Inferior parietal cortex (tissue), 1 donor: Measurements from ENCODE around the gene TMSB4X.
"Not testable (repeated sequence)": the region's sequence is repeated elsewhere in the genome, so short reads cannot be mapped to it uniquely, and the experiment has no call there.

Source experiments
- DNase-seq: peaks from one replicate; pipeline ENCODE4 v3.0.0-alpha.2; 2016; ENCODE audit errors: extremely low spot score

The TMSB4X gene

GRCh38 chrX:12996934-12997435 is 22.1 kb downstream of the TMSB4X start:
- no peak for DNase-seq

- peak; percentile 64 for DNase-seq
Observed at GRCh38 chrX:12997906-12998687, 23.2 kb downstream of the TMSB4X start.

- DNase-seq, result no peak
Observed at GRCh38 chrX:12999422-12999821, 24.5 kb downstream of the TMSB4X start.

DNA sequence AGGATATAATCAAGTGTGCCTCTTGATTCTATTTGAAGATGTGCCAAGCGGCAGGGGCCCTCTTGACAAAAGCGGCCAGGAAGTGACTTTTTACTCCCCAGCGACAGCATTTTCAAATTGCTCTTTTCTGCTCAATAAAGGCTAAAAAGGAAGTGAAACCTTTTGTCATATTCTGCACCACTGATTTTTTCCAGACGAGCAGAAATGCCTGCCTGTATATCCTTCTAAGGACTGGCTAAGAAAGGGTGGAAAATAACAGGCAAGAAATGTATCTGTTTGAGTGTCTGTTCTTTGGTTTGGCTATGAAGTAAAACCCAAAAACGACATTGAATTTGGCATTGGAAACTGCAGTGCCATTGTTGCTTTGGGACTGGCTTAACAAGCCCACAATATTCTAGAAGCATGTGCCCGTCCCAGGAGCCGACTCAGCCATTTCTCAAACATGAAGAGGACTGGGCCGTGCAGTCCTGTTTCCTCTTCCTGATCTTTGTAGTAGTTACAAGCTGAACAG is 25.4 kb downstream of the TMSB4X start:
- no peak for DNase-seq

GRCh38 chrX:13001097-13001496 is 26.2 kb downstream of the TMSB4X start:
- DNase-seq, result no peak

DNA sequence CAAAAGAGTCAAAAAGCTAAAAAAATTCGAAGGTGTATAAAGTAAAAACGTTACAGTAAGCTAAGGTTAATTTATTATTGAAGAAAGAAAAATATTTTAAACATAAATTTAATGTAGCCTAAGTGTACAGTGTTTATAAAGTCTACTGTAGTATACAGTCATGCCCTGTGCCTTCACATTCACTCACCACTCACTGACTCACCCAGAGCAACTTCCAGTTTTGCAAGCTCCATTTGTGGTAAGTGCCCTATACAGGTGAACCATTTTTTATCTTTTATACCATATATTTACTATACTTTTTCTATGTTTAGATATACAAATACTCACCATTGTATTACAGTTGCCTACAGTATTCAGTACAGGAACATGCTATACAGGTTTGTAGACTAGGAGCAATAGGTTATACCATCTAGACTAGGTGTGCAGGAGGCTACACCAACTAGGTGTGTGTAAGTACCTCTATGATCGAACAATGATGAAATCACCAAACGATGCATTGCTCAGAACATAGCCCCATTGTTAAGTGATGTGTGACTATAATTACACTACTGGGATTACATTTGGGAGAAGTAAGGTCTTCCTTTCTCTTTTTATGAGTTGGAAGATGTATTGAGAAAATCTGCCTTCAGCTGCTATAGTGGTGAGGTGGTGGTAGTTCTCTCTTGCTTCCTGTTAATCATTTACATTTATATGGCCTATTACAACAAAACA is 27.2 kb downstream of the TMSB4X start:
- no peak for DNase-seq

GRCh38 chrX:13005661-13006473 is 31.0 kb downstream of the TMSB4X start:
- DNase-seq, result no peak

- DNase-seq, result no peak
Observed at GRCh38 chrX:13007519-13008188, 32.7 kb downstream of the TMSB4X start.

DNA sequence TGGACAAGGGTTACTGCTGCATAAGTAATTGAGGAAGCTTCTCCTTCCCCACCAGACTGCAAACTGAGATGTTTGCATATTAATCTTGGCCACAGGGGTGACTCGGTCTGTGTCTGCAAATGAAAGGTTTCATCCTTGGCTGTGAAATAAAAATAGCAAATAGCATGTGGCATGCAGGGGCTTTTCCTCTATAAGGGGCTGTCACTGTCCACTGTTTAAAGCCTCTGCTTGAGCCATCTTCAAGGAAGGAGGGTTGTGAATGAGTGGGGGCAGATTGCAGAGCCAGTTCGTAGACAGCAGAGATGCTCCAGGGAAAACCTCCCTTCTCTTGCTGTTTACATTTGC is 33.3 kb downstream of the TMSB4X start:
- DNase-seq, result no peak

GRCh38 chrX:13008851-13009250 is 33.9 kb downstream of the TMSB4X start:
- no peak for DNase-seq

DNA sequence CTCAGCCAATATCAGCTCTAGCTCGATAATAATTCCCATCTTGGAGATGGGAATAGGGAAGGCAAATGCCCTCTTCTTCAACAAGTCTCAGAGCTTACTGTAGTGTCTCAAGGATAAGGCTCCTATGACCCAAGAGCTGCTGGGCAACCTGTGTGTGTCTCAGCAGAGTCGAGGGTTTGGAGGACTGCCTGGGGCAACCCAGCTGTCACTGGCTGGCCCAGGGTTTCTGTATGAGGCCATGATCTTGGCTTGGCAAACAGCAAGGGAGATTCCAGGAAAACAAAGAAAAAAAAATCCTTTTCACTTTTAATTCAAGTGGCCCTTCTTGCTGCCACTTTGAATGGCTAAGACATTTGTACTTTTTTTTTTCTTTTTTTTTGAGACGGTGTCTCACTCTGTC is 34.4 kb downstream of the TMSB4X start:
- DNase-seq, result no peak

DNA sequence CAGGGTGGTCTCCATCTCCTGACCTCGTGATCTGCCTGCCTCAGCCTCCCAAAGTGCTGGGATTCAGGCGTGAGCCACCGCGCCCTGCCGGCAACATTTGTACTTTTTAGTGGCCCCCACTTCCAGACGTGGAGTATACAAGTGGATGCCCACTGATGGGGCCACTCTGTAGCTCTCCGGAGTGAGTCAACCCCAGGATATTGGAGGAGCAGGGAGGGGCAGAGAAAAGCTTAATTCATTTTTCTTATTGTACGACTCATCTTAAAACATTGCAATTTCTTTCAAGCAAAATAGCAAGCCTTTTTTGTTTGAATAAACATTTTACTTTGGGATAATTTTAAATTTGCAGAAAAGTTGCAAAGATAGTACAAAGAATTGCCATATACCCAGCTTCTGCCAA is 34.9 kb downstream of the TMSB4X start:
- DNase-seq, result no peak

- DNase-seq, result no peak
Observed at GRCh38 chrX:13010546-13010945, 35.6 kb downstream of the TMSB4X start.

GRCh38 chrX:13013363-13014110 is 38.6 kb downstream of the TMSB4X start:
- no peak for DNase-seq

DNA sequence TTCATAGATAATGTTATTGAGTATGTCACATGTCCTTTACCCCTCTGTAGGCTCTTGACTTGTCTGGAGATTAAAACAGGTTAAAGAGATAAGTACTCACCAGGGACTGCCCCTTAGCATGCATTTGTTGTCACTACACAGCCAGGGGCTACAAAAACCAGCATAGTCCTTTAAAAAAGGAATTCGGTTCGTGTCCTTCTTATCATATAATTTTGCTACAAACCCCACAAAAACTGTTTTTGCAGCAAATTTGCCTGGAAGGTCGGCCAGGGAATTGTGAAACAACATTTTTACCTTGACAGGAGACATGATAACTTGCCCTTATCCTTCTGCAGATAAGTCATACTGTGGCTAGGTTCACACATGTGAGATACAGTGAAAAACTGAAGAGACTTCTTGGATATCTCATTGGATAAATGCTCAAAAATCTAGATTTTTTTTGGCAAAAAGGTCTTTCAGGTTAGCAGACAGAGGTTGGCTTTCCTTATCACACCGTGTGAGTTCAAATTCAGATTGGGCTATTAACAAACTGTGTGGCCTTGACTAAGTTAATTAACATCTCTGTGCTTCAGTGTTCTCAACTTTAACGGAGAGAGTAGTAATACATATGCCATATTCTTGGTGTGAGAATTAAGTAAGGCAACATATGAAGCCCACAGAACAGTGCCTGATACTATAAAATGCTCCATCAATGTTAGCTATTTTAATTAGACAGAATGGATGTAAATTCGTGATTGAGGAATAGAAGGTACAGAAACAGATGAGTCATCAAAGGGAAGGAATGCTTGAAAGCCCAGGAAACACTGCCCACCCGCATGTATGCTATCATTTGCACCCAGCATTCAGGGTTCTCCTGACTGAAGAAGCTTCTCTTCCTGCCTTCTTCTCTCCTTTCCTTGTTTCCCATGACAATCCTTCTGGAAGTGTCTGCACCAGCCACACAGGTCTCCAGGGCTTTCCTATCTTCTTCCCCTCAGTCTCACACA is 39.5 kb downstream of the TMSB4X start:
- DNase-seq, result no peak

GRCh38 chrX:13015536-13016236 is 40.8 kb downstream of the TMSB4X start:
- DNase-seq, result no peak

DNA sequence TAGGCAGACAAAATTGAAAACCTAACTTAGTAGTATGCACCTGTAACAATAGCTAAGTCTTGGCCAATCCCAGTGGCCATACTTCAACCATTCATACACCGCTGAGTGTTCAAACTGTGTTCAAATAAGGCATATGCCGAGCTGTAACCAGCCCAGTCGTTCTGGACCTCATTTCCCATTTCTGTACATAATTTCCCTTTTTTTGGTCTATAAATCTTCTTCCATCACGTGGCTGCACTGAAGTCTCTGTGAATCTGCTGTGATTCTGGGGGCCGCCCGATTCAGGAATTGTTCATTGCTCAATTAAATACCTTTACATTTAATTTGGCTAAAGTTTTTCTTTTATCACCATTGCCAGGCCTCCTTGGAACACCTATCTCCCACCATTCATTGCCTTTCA is 41.8 kb downstream of the TMSB4X start:
- DNase-seq, result not testable (repeated sequence)

DNA sequence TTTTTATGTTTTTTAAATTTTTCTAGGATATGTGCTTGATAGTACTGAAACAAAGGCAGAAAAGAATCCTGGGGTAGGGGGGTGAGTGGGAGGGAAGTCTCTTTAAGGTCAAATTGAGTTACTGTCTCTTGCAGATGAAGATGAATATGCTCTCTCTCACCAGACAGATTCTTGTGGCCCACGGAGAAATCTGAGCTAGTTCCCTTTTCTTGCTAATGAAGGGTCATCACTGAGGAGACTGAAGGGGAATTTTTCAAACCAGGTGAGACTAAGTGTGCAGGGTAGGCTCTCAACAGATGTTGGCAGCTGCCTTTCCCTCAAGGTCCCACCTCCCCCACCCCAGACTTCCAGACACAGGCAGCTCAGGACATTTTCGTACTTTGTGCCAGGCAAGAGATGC is 48.0 kb downstream of the TMSB4X start:
- DNase-seq, result no peak

- DNase-seq, result no peak
Observed at GRCh38 chrX:13023567-13023966, 48.7 kb downstream of the TMSB4X start.
